ENCODE measurements around the gene IL6.

DNA sequence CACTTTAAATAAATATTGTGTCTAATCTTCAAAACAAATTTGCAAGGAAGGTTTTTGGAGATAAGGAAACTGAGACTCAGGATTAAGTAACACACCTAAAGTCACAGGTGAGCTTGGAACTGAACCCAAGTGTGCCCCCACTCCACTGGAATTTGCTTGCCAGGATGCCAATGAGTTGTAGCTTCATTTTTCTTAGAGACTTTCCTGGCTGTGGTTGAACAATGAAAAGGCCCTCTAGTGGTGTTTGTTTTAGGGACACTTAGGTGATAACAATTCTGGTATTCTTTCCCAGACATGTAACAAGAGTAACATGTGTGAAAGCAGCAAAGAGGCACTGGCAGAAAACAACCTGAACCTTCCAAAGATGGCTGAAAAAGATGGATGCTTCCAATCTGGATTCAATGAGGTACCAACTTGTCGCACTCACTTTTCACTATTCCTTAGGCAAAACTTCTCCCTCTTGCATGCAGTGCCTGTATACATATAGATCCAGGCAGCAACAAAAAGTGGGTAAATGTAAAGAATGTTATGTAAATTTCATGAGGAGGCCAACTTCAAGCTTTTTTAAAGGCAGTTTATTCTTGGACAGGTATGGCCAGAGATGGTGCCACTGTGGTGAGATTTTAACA is 1.5 kb downstream of the IL6 start:
- TF ChIP-seq POLR2A (IDR thresholded peaks at IDR 0.05; ENCODE audit: borderline replicate concordance, extremely low read depth, insufficient read depth, insufficient read length), result no peak
- peak; percentile 38 for TF ChIP-seq YY1 (IDR thresholded peaks at IDR 0.05; ENCODE audit: extremely low read depth, insufficient replicate concordance, low read depth, low read length)
- TF ChIP-seq, protein P1, sequence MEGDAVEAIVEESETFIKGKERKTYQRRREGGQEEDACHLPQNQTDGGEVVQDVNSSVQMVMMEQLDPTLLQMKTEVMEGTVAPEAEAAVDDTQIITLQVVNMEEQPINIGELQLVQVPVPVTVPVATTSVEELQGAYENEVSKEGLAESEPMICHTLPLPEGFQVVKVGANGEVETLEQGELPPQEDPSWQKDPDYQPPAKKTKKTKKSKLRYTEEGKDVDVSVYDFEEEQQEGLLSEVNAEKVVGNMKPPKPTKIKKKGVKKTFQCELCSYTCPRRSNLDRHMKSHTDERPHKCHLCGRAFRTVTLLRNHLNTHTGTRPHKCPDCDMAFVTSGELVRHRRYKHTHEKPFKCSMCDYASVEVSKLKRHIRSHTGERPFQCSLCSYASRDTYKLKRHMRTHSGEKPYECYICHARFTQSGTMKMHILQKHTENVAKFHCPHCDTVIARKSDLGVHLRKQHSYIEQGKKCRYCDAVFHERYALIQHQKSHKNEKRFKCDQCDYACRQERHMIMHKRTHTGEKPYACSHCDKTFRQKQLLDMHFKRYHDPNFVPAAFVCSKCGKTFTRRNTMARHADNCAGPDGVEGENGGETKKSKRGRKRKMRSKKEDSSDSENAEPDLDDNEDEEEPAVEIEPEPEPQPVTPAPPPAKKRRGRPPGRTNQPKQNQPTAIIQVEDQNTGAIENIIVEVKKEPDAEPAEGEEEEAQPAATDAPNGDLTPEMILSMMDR (IDR thresholded peaks at IDR 0.05 in 2 of 3, conservative IDR thresholded peaks at IDR 0.05 in 1 of 3; ENCODE audit: borderline replicate concordance in 1 of 3, insufficient read depth in 1 of 3, low read depth in 2 of 3, low read length in 2 of 3), result peak; percentile 52 to 69 (median 66); a peak in 5 of 6 replicates
- TF ChIP-seq SP1 (IDR thresholded peaks at IDR 0.05; ENCODE audit: low read depth), result no peak
- no peak for TF ChIP-seq POLR2AphosphoS5 (IDR thresholded peaks at IDR 0.05; ENCODE audit: low read depth, low read length)
- TF ChIP-seq EZH2phosphoT487 (IDR thresholded peaks at IDR 0.05; ENCODE audit: borderline replicate concordance), result no peak
- TF ChIP-seq, protein P2, sequence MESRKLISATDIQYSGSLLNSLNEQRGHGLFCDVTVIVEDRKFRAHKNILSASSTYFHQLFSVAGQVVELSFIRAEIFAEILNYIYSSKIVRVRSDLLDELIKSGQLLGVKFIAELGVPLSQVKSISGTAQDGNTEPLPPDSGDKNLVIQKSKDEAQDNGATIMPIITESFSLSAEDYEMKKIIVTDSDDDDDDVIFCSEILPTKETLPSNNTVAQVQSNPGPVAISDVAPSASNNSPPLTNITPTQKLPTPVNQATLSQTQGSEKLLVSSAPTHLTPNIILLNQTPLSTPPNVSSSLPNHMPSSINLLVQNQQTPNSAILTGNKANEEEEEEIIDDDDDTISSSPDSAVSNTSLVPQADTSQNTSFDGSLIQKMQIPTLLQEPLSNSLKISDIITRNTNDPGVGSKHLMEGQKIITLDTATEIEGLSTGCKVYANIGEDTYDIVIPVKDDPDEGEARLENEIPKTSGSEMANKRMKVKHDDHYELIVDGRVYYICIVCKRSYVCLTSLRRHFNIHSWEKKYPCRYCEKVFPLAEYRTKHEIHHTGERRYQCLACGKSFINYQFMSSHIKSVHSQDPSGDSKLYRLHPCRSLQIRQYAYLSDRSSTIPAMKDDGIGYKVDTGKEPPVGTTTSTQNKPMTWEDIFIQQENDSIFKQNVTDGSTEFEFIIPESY (IDR thresholded peaks at IDR 0.05; ENCODE audit: extremely low read depth, insufficient replicate concordance, low read length), result no peak
- no peak for TF ChIP-seq EZH2 (IDR thresholded peaks at IDR 0.05)
- no peak for TF ChIP-seq SRF (IDR thresholded peaks at IDR 0.05; ENCODE audit: low read depth)

Measured in HCT116 (cell line).